K562 (cell line): ENCODE measurements around the gene ZMYM4. TPM values are rescaled to one million over a fixed set of nuclear protein-coding genes. Genes with fewer than 3 reads are reported as not detected.

ENCODE experiments used
- ATAC-seq: fragments of 200-7000 bp; cut with Tn5 transposase; 3 replicates; pipeline ENCODE4 v1.9.1; 2020; ENCODE audit warnings: moderate library complexity
- BruUV-seq: library from RNA; stranded (reverse); fragments of 400-500 nt; replicated peaks from 2 replicates; lab custom pipeline; 2021; lab: Mats Ljungman, UMichigan
- CTCF ChIA-PET: fragments of 300-600 bp; formaldehyde crosslinking; extraction: SDS; loops from one replicate; lab custom pipeline; 2021; ENCODE audit warnings: low intra/inter-chr PET ratio; lab: Yijun Ruan, JAX
- POLR2A ChIA-PET: fragments of 300-600, 350-650 bp; sonication (Branson Sonifier 250); formaldehyde crosslinking; extraction: SDS; loops from one replicate; lab custom pipeline; 2021; ENCODE audit warnings: antibody characterized with exemption, inconsistent platforms; lab: Yijun Ruan, JAX
- DNase-seq, 4 experiments: peaks; one replicate each; pipeline versions ENCODE4 v3.0.0 to v3.0.0-alpha.2; 2011 to 2018; ENCODE audit warnings: low spot score in 3 of 4, mixed read lengths in 3 of 4; ENCODE audit errors: extremely low read depth in 1 of 4
- FAIRE-seq: peaks from 2 replicates; lab custom pipeline; 2011; peaks lifted over from hg19 to GRCh38; lab: Jason Lieb, UNC
- H2AFZ ChIP-seq: 2 replicates; pipeline ENCODE4 v1.6.0; 2011; ENCODE audit warnings: low read depth, low read length, control low read depth, inconsistent platforms
- H3K27ac ChIP-seq: fragments of 200-600 bp; 3 replicates; pipeline ENCODE4 v1.8.0; 2011; ENCODE audit warnings: low read depth, mild to moderate bottlenecking, control low read depth, inconsistent platforms, low read length, moderate library complexity, mixed read lengths; ENCODE audit errors: extremely low read depth
- H3K27me3 ChIP-seq, 2 experiments: fragments of 300-600 bp in 1 of 2; 2 replicates in 1 of 2; 3 replicates in 1 of 2; pipeline versions ENCODE4 v1.6.0 to v1.8.0; 2011; ENCODE audit warnings: inconsistent platforms in 2 of 2, low read length in 2 of 2, mild to moderate bottlenecking in 1 of 2, mixed read lengths in 1 of 2, moderate library complexity in 1 of 2; ENCODE audit not compliant: control insufficient read depth in 2 of 2, insufficient read depth in 2 of 2
- H3K36me3 ChIP-seq: fragments of 300-600 bp; 3 replicates; pipeline ENCODE4 v1.8.0; 2011; ENCODE audit warnings: mild to moderate bottlenecking, low read length, inconsistent platforms; ENCODE audit not compliant: control insufficient read depth, insufficient read depth
- H3K4me1 ChIP-seq, 2 experiments: fragments of 200-600 bp in 1 of 2; replicated peaks in 1 of 2; 2 replicates in 1 of 2; 3 replicates in 1 of 2; pipeline versions ENCODE4 v1.5.1 to v1.8.0; 2011; ENCODE audit warnings: inconsistent platforms in 2 of 2, low read length in 2 of 2, mild to moderate bottlenecking in 1 of 2, mixed read lengths in 1 of 2, moderate library complexity in 1 of 2; ENCODE audit not compliant: control insufficient read depth in 2 of 2, insufficient read depth in 2 of 2
- H3K4me2 ChIP-seq: 2 replicates; pipeline ENCODE4 v1.6.1; 2011; ENCODE audit warnings: low read length, control low read depth, inconsistent platforms, mixed read lengths; ENCODE audit not compliant: insufficient read depth
- H3K4me3 ChIP-seq: fragments of 200-600 bp; sonication (generic), shearing (Covaris generic); 2 replicates; pipeline ENCODE4 v1.5.1; 2016; ENCODE audit warnings: control low read depth, inconsistent platforms
- H3K79me2 ChIP-seq: fragments of 200-600 bp; 3 replicates; pipeline ENCODE4 v1.8.0; 2011; ENCODE audit warnings: low read length, inconsistent platforms; ENCODE audit not compliant: control insufficient read depth, insufficient read depth
- H3K9ac ChIP-seq, 2 experiments: 2 replicates each; pipeline versions ENCODE4 v1.6.0 to v1.6.1; 2011; ENCODE audit warnings: low read depth in 2 of 2, low read length in 2 of 2, control low read depth in 1 of 2, inconsistent platforms in 1 of 2, mild to moderate bottlenecking in 1 of 2, mixed read lengths in 1 of 2; ENCODE audit not compliant: insufficient read depth in 1 of 2
- H3K9me1 ChIP-seq: one replicate; pipeline ENCODE4 v1.6.0; 2011; ENCODE audit warnings: inconsistent platforms, mild to moderate bottlenecking, low read length, moderate library complexity; ENCODE audit not compliant: control insufficient read depth, insufficient read depth
- H3K9me3 ChIP-seq: replicated peaks from 2 replicates; pipeline ENCODE4 v1.5.1; 2011; ENCODE audit warnings: low read depth, low read length, inconsistent platforms; ENCODE audit not compliant: control insufficient read depth, insufficient read depth
- H4K20me1 ChIP-seq: replicated peaks from 2 replicates; pipeline ENCODE4 v1.6.1; 2011; ENCODE audit warnings: low read length, inconsistent platforms, mixed read lengths; ENCODE audit not compliant: control insufficient read depth, insufficient read depth
- CEBPG ChIP-seq, 3 experiments: fragments of 200-800 bp in 1 of 3; sonication (Bioruptor generic) in 1 of 3; sonication (generic) in 1 of 3; formaldehyde crosslinking in 1 of 3; IDR thresholded peaks in 2 of 3; conservative IDR thresholded peaks in 1 of 3; 2 replicates each; pipeline versions ENCODE4 v1.6.1 to v1.8.0; 2016 to 2022; ENCODE audit warnings: missing compliant biosample characterization in 2 of 3, missing genetic modification characterization in 2 of 3, mild to moderate bottlenecking in 1 of 3, missing genetic modification reagents in 1 of 3
- EP300 ChIP-seq: IDR thresholded peaks from 2 replicates; pipeline ENCODE4 v1.6.1; 2012; ENCODE audit warnings: low read length, improper control_type of control experiment
- ESRRB ChIP-seq: fragments of 250-450 bp; sonication (Bioruptor Pico); IDR thresholded peaks from 2 replicates; pipeline ENCODE4 v1.5.0; 2020; ENCODE audit warnings: mild to moderate bottlenecking, moderate library complexity, borderline replicate concordance
- HSF4 ChIP-seq: fragments of 250-450 bp; sonication (Bioruptor Pico); IDR thresholded peaks from 2 replicates; pipeline ENCODE4 v2.1.2; 2022; ENCODE audit warnings: mild to moderate bottlenecking, moderate library complexity, borderline replicate concordance
- MAFK ChIP-seq: IDR thresholded peaks from 2 replicates; pipeline ENCODE4 v1.6.1; 2011; ENCODE audit warnings: low read length, improper control_type of control experiment
- MAZ ChIP-seq, 2 experiments: fragments of 450-650 bp in 1 of 2; sonication (generic) in 1 of 2; formaldehyde crosslinking; IDR thresholded peaks in 1 of 2; conservative IDR thresholded peaks in 1 of 2; 2 replicates each; pipeline versions ENCODE4 v1.4.0 to v1.5.0; 2020; ENCODE audit warnings: mild to moderate bottlenecking in 1 of 2, missing genetic modification reagents in 1 of 2
- RBFOX2 ChIP-seq: fragments of 200-400 bp; formaldehyde crosslinking; IDR thresholded peaks from 2 replicates; pipeline ENCODE4 v1.6.1; 2017; ENCODE audit warnings: low read depth, mild to moderate bottlenecking, low read length, moderate library complexity
- ZNF717 ChIP-seq: fragments of 250-450 bp; sonication (Bioruptor Pico); IDR thresholded peaks from 2 replicates; pipeline ENCODE4 v1.5.0; 2021
- WGBS: fragments of 100-300 bp; shearing (Covaris generic); methylation state at CpG from one replicate; pipeline ENCODE4 v1.1.6; 2016; ENCODE audit warnings: low coverage, mixed read lengths; ENCODE audit not compliant: insufficient coverage; ENCODE audit errors: missing lambda C conversion rate; 5-methylcytosine and 5-hydroxymethylcytosine counted together
- in situ Hi-C: fragments of 300-500 bp; cut with MboI; formaldehyde crosslinking; loops from 4 replicates; pipeline ENCODE4 v1.15.0; 2018; ENCODE audit warnings: inconsistent platforms, mixed read lengths
- intact Hi-C: fragments of 100-400 bp; cut with micrococcal nuclease; formaldehyde crosslinking; loops from 2 replicates; pipeline ENCODE4 v1.14.2; 2022
- polyA plus RNA-seq, 8 experiments: library from polyadenylated mRNA; depleted of rRNA in 4 of 8; stranded (reverse) in 5 of 8; unstranded in 3 of 8; fragments of >200 nt; fragmentation: Nextera tagmentation in 2 of 8; fragmentation: Illumina TruSeq in 1 of 8; extraction: Ambion mirVana in 2 of 8; extraction: Trizol in 1 of 8; gene quantifications; 2 replicates each; pipeline versions ENCODE4 v1.2.1 to v1.2.3, GENCODE V29; 2011 to 2014; ENCODE audit warnings: inconsistent platforms in 1 of 8, missing spikeins in 1 of 8
- total RNA-seq, 7 experiments: library from RNA; depleted of rRNA in 6 of 7; stranded (reverse); fragments of >200 nt in 6 of 7; fragmentation: Illumina TruSeq in 2 of 7; extraction: Trizol in 2 of 7; gene quantifications; 2 replicates each; pipeline versions ENCODE4 v1.2.1 to v1.2.3, GENCODE V29; 2011 to 2021; ENCODE audit warnings: low replicate concordance in 1 of 7
- TF ChIP-seq, protein P1 (sequence below): fragments of 250-450 bp; sonication (Bioruptor Pico); IDR thresholded peaks from 2 replicates; pipeline ENCODE4 v1.8.0; 2022; ENCODE audit warnings: moderate library complexity, mild to moderate bottlenecking, inconsistent platforms
- TF ChIP-seq, protein P2 (sequence below), 2 experiments: fragments of 450-650 bp in 1 of 2; sonication (generic) in 1 of 2; formaldehyde crosslinking; conservative IDR thresholded peaks; 2 replicates each; pipeline versions ENCODE4 v1.4.0 to v1.8.1; 2020 to 2022; ENCODE audit warnings: mild to moderate bottlenecking in 1 of 2, missing genetic modification reagents in 1 of 2
- TF ChIP-seq, protein P3 (sequence below): sonication (generic); formaldehyde crosslinking; IDR thresholded peaks from 2 replicates; pipeline ENCODE4 v1.8.0; 2022; ENCODE audit warnings: mild to moderate bottlenecking, missing genetic modification reagents
- TF ChIP-seq, protein P4 (sequence below): sonication (generic); formaldehyde crosslinking; IDR thresholded peaks from 2 replicates; pipeline ENCODE4 v1.8.0; 2022; ENCODE audit warnings: missing genetic modification reagents, mild to moderate bottlenecking, borderline replicate concordance

The ZMYM4 gene
- total and polyA plus RNA-seq, 9 of the 15 experiments (the other 6 are each of a cell fraction or from before 2014, with no cell fraction given) = 15.2 to 77.2 (median 63.3) TPM

DNA sequence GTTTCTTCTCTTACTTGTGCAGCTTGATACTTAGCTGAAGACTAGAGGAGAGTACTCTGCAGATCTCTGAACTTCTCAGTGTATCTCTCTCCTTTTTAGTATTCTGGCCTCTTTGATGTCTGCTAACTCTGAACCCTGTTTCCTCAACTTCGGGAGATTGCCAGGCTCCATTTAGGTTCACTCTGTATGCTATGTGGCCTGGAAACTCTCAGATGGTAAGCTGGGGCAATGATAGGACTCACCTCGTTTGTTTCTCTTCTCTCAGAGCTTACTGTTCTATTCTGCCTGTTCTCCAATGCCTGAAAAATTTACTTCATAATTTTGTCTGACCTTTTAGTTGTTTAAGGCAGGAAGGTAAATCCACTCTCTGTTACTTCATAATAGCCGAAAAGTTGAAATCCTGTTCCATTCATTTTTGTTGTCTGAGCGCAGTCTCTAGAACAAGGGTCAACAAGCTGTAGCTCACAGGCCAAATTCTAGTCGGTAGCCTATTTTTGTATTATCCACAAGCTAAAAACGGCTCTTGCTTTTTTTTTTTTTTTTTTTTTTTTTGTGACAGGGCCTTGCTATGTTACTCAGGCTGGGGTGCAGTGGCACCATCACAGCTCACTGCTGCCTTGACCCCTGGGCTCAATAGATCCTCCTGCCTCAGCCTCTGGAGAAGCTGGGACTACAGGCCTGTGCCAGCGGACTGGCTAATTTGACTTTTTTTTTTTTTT is 33.3 kb downstream of the ZMYM4 start:
- Histone ChIP-seq H3K9ac (no peak overlapping the region), H3K36me3 (peaks cover 44% of the 10 kb centered on the region), H3K4me2 (no peak overlapping the region), H4K20me1 (no peaks in the 10 kb centered on the region), H3K4me1 (no peaks in the 10 kb centered on the region), H3K27ac (no peak overlapping the region), H2AFZ (no peak overlapping the region), H3K79me2 (peaks cover 34% of the 10 kb centered on the region), H3K27me3 (no peaks in the 10 kb centered on the region), H3K4me3 (no peak overlapping the region), H3K9me1 (no peaks in the 10 kb centered on the region), H3K9me3 (no peaks in the 10 kb centered on the region)
- POLR2A ChIA-PET = interaction anchor here (0.9 kb wide), 1 partner anchor 123 kb away, joined by 4 read pairs; no protein-coding TSS in a partner anchor
- CTCF ChIA-PET = no interaction called here
- 74% methylated on average over 7 of the region's 7 CpGs for WGBS
- ATAC-seq (no peak), FAIRE-seq (no peak), DNase-seq (no peak)
- no TSS peak for BruUV-seq
- intact Hi-C loops (no loop called here), in situ Hi-C loops (no loop called here)
- no peak for TF ChIP-seq CEBPG (CRISPR knock-in tag; IDR thresholded peaks at IDR 0.05)
- TF ChIP-seq CEBPG (tag; conservative IDR thresholded peaks at IDR 0.05 in 1 of 2, IDR thresholded peaks at IDR 0.05 in 1 of 2) = no peak
- no peak for TF ChIP-seq EP300
- TF ChIP-seq, protein P1, sequence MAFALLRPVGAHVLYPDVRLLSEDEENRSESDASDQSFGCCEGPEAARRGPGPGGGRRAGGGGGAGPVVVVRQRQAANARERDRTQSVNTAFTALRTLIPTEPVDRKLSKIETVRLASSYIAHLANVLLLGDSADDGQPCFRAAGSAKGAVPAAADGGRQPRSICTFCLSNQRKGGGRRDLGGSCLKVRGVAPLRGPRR = no peak
- TF ChIP-seq RBFOX2 = no peak
- no peak for TF ChIP-seq ESRRB (CRISPR knock-in tag)
- TF ChIP-seq, protein P2, sequence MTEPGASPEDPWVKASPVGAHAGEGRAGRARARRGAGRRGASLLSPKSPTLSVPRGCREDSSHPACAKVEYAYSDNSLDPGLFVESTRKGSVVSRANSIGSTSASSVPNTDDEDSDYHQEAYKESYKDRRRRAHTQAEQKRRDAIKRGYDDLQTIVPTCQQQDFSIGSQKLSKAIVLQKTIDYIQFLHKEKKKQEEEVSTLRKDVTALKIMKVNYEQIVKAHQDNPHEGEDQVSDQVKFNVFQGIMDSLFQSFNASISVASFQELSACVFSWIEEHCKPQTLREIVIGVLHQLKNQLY (CRISPR knock-in tag; conservative IDR thresholded peaks at IDR 0.05) = no peak
- TF ChIP-seq HSF4 (CRISPR knock-in tag) = no peak
- TF ChIP-seq, protein P3, sequence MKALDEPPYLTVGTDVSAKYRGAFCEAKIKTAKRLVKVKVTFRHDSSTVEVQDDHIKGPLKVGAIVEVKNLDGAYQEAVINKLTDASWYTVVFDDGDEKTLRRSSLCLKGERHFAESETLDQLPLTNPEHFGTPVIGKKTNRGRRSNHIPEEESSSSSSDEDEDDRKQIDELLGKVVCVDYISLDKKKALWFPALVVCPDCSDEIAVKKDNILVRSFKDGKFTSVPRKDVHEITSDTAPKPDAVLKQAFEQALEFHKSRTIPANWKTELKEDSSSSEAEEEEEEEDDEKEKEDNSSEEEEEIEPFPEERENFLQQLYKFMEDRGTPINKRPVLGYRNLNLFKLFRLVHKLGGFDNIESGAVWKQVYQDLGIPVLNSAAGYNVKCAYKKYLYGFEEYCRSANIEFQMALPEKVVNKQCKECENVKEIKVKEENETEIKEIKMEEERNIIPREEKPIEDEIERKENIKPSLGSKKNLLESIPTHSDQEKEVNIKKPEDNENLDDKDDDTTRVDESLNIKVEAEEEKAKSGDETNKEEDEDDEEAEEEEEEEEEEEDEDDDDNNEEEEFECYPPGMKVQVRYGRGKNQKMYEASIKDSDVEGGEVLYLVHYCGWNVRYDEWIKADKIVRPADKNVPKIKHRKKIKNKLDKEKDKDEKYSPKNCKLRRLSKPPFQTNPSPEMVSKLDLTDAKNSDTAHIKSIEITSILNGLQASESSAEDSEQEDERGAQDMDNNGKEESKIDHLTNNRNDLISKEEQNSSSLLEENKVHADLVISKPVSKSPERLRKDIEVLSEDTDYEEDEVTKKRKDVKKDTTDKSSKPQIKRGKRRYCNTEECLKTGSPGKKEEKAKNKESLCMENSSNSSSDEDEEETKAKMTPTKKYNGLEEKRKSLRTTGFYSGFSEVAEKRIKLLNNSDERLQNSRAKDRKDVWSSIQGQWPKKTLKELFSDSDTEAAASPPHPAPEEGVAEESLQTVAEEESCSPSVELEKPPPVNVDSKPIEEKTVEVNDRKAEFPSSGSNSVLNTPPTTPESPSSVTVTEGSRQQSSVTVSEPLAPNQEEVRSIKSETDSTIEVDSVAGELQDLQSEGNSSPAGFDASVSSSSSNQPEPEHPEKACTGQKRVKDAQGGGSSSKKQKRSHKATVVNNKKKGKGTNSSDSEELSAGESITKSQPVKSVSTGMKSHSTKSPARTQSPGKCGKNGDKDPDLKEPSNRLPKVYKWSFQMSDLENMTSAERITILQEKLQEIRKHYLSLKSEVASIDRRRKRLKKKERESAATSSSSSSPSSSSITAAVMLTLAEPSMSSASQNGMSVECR (CRISPR knock-in tag) = no peak
- no peak for TF ChIP-seq ZNF717 (CRISPR knock-in tag)
- TF ChIP-seq, protein P4, sequence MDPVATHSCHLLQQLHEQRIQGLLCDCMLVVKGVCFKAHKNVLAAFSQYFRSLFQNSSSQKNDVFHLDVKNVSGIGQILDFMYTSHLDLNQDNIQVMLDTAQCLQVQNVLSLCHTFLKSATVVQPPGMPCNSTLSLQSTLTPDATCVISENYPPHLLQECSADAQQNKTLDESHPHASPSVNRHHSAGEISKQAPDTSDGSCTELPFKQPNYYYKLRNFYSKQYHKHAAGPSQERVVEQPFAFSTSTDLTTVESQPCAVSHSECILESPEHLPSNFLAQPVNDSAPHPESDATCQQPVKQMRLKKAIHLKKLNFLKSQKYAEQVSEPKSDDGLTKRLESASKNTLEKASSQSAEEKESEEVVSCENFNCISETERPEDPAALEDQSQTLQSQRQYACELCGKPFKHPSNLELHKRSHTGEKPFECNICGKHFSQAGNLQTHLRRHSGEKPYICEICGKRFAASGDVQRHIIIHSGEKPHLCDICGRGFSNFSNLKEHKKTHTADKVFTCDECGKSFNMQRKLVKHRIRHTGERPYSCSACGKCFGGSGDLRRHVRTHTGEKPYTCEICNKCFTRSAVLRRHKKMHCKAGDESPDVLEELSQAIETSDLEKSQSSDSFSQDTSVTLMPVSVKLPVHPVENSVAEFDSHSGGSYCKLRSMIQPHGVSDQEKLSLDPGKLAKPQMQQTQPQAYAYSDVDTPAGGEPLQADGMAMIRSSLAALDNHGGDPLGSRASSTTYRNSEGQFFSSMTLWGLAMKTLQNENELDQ = no peak
- no peak for TF ChIP-seq MAFK
- TF ChIP-seq MAZ (CRISPR knock-in tag; conservative IDR thresholded peaks at IDR 0.05 in 1 of 2, IDR thresholded peaks at IDR 0.05 in 1 of 2) = no peak
